Mesenchymal stem cell (in vitro differentiated cells and primary cell): ENCODE data around the gene FNTB.

Source experiments
- DNase-seq: peaks from one replicate; pipeline ENCODE4 v3.0.0-alpha.2; 2013
- H2AFZ ChIP-seq: one replicate; pipeline ENCODE4 v1.6.1; 2013; ENCODE audit warnings: low read depth, mild to moderate bottlenecking, control low read depth, inconsistent platforms, low read length, moderate library complexity
- H2AK5ac ChIP-seq: 2 replicates; pipeline ENCODE4 v1.6.1; 2013; ENCODE audit warnings: low read length, moderate library complexity, mild to moderate bottlenecking, inconsistent platforms; ENCODE audit not compliant: severe bottlenecking
- H2BK120ac ChIP-seq: one replicate; pipeline ENCODE4 v1.6.1; 2013; ENCODE audit warnings: low read depth, mild to moderate bottlenecking, inconsistent platforms, low read length, moderate library complexity
- H2BK12ac ChIP-seq, 2 experiments: one replicate each; pipeline ENCODE4 v1.6.1; 2013; ENCODE audit warnings: inconsistent platforms in 2 of 2, low read length in 2 of 2, mild to moderate bottlenecking in 2 of 2, moderate library complexity in 2 of 2, control low read depth in 1 of 2
- H2BK15ac ChIP-seq: one replicate; pipeline ENCODE4 v1.6.1; 2013; ENCODE audit warnings: mild to moderate bottlenecking, low read depth, inconsistent platforms; ENCODE audit not compliant: poor library complexity, severe bottlenecking
- H2BK5ac ChIP-seq: 2 replicates; pipeline ENCODE4 v1.6.1; 2013; ENCODE audit warnings: low read depth, mild to moderate bottlenecking, low read length, control low read depth, inconsistent platforms; ENCODE audit not compliant: poor library complexity, severe bottlenecking
- H3K14ac ChIP-seq, 2 experiments: one replicate each; pipeline ENCODE4 v1.6.1; 2013; ENCODE audit warnings: inconsistent platforms in 2 of 2, low read length in 2 of 2, control low read depth in 1 of 2, mild to moderate bottlenecking in 1 of 2, moderate library complexity in 1 of 2
- H3K18ac ChIP-seq, 2 experiments: one replicate each; pipeline ENCODE4 v1.6.1; 2013; ENCODE audit warnings: inconsistent platforms in 2 of 2, low read length in 2 of 2, control low read depth in 1 of 2, low read depth in 1 of 2, mild to moderate bottlenecking in 1 of 2
- H3K23ac ChIP-seq, 2 experiments: one replicate each; pipeline ENCODE4 v1.6.1; 2013; ENCODE audit warnings: inconsistent platforms in 2 of 2, low read length in 2 of 2, mild to moderate bottlenecking in 2 of 2, moderate library complexity in 2 of 2, control low read depth in 1 of 2
- H3K27ac ChIP-seq: 2 replicates; pipeline ENCODE4 v1.5.1; 2013; ENCODE audit warnings: mild to moderate bottlenecking, moderate library complexity, low read length, control low read depth, inconsistent platforms; ENCODE audit not compliant: poor library complexity, severe bottlenecking
- H3K27me3 ChIP-seq, 2 experiments: 2 replicates each; pipeline versions ENCODE4 v1.6.1 to v1.7.0; 2013; ENCODE audit warnings: low read length in 2 of 2, mild to moderate bottlenecking in 2 of 2, moderate library complexity in 2 of 2, control low read depth in 1 of 2, inconsistent platforms in 1 of 2; ENCODE audit not compliant: control insufficient read depth in 1 of 2, insufficient read depth in 1 of 2
- H3K36me3 ChIP-seq, 2 experiments: 2 replicates each; pipeline versions ENCODE4 v1.6.1 to v1.7.0; 2013; ENCODE audit warnings: low read length in 2 of 2, control low read depth in 1 of 2, inconsistent platforms in 1 of 2, low read depth in 1 of 2, mild to moderate bottlenecking in 1 of 2; ENCODE audit not compliant: insufficient read depth in 2 of 2, control insufficient read depth in 1 of 2
- H3K4ac ChIP-seq, 2 experiments: one replicate each; pipeline ENCODE4 v1.6.1; 2013; ENCODE audit warnings: inconsistent platforms in 2 of 2, low read length in 2 of 2, mild to moderate bottlenecking in 2 of 2, moderate library complexity in 2 of 2, control low read depth in 1 of 2, low read depth in 1 of 2
- H3K4me1 ChIP-seq: 2 replicates; pipeline ENCODE4 v1.6.1; 2013; ENCODE audit warnings: low read depth, low read length, control low read depth; ENCODE audit not compliant: control insufficient read depth, insufficient read depth
- H3K4me2 ChIP-seq: 2 replicates; pipeline ENCODE4 v1.6.1; 2013; ENCODE audit warnings: low read length, mild to moderate bottlenecking, inconsistent platforms; ENCODE audit not compliant: poor library complexity, severe bottlenecking
- H3K4me3 ChIP-seq, 2 experiments: 2 replicates each; pipeline versions ENCODE4 v1.5.1 to v1.7.0; 2013; ENCODE audit warnings: low read length in 2 of 2, mild to moderate bottlenecking in 2 of 2, control low read depth in 1 of 2, low read depth in 1 of 2; ENCODE audit not compliant: insufficient read depth in 1 of 2
- H3K79me1 ChIP-seq: replicated peaks from 2 replicates; pipeline ENCODE4 v1.6.1; 2013; ENCODE audit warnings: mild to moderate bottlenecking, control low read depth, low read length, inconsistent platforms; ENCODE audit not compliant: poor library complexity, severe bottlenecking
- H3K9ac ChIP-seq: 2 replicates; pipeline ENCODE4 v1.7.0; 2013; ENCODE audit warnings: mild to moderate bottlenecking, low read length, moderate library complexity
- H3K9me3 ChIP-seq: 2 replicates; pipeline ENCODE4 v1.7.0; 2013; ENCODE audit warnings: mild to moderate bottlenecking, low read length; ENCODE audit not compliant: control insufficient read depth
- H4K8ac ChIP-seq: one replicate; pipeline ENCODE4 v1.6.1; 2013; ENCODE audit warnings: inconsistent platforms, mild to moderate bottlenecking, low read length, moderate library complexity
- H4K91ac ChIP-seq: one replicate; pipeline ENCODE4 v1.6.1; 2013; ENCODE audit warnings: mild to moderate bottlenecking, low read length, inconsistent platforms
- WGBS: methylation state at CpG from one replicate; pipeline ENCODE4 v1.1.7; 2013; ENCODE audit warnings: mixed read lengths; 5-methylcytosine and 5-hydroxymethylcytosine counted together

Gene FNTB

DNA sequence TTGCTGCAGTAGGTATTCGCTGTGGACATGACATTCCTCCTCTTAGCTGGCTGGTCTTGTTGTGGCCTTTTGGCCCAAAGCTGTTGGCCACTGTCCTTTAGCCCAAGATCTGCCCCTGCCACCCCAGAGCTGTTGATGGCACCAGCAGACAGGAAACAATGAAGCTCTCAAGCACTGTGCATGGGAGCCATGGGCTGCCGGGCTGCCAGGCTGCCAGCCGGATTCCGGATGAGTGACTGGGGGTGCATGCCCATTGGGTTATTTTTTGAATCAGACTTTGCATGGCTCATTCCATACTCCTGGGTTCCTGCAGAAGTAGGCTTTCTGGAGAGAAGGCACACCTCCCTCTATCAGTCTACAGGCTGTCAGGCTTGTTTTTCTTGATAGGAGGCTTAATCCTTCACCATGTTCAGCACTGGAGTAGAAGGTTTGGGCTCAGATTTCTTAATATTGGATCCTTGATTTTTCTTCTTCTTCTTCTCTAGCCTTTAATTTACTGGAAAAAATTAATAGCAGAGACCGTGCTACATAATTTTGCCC lies 83.2 kb downstream of the FNTB start:
- Histone ChIP-seq H3K18ac (no peak overlapping the region), H4K91ac (no peak overlapping the region), H3K27me3 (no peaks in the 10 kb centered on the region), H2AK5ac (no peak overlapping the region), H3K4me3 (no peak overlapping the region), H2AFZ (no peak overlapping the region), H2BK12ac (no peak overlapping the region), H3K4ac (no peak overlapping the region), H2BK5ac (no peak overlapping the region), H3K79me1 (peaks cover 26% of the 10 kb centered on the region), H3K4me1 (peaks cover 5% of the 10 kb centered on the region), H3K36me3 (peaks cover 47 to 88% of the 10 kb centered on the region in 2 experiments), H3K23ac (no peak overlapping the region), H3K9me3 (no peaks in the 10 kb centered on the region), H2BK120ac (no peak overlapping the region), H3K9ac (no peak overlapping the region), H3K4me2 (no peak overlapping the region), H3K27ac (no peak overlapping the region), H2BK15ac (no peak overlapping the region), H3K14ac (no peak overlapping the region), H4K8ac (no peak overlapping the region)
- WGBS = 97% methylated on average over 5 of the region's 5 CpGs
- DNase-seq = no peak

DNA sequence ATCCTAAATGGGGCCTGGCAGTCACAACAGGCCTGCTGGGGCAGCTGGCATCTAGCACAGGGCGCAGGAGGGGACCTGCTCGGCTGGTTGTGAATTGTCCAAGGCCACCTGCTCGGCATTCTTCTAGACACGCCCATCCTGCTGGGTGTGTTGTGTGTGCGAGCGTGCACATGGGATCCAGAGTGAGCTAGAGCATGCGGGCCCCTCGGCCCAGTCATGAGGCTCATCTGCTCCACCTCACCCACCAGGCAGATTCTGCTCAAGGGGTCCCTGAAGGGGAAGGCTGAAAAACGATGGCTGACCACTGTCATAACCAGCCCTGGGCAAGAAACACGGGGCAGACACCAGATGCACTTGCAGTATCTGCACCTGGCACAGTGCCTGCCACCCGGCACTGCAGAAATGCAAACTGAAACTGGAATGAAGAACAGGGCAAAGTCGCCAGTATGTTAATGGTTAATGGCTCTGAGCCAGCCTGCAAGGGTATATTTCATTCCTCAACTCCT lies 83.8 kb downstream of the FNTB start:
- Histone ChIP-seq H3K79me1 (peaks cover 25% of the 10 kb centered on the region), H4K8ac (no peak overlapping the region), H3K4me2 (no peak overlapping the region), H3K23ac (no peak overlapping the region), H3K4ac (no peak overlapping the region), H2BK12ac (no peak overlapping the region), H3K9me3 (no peaks in the 10 kb centered on the region), H3K27me3 (no peaks in the 10 kb centered on the region), H3K36me3 (peaks cover 43 to 88% of the 10 kb centered on the region in 2 experiments), H3K27ac (no peak overlapping the region), H4K91ac (no peak overlapping the region), H2BK15ac (no peak overlapping the region), H2BK5ac (no peak overlapping the region), H2AFZ (no peak overlapping the region), H3K14ac (no peak overlapping the region), H2AK5ac (no peak overlapping the region), H3K4me3 (peak overlapping the region in 1 of 2 experiments; percentile 2), H3K9ac (no peak overlapping the region), H3K18ac (no peak overlapping the region), H2BK120ac (no peak overlapping the region), H3K4me1 (peaks cover 5% of the 10 kb centered on the region)
- DNase-seq = no peak
- WGBS = 97% methylated on average over 12 of the region's 12 CpGs

DNA sequence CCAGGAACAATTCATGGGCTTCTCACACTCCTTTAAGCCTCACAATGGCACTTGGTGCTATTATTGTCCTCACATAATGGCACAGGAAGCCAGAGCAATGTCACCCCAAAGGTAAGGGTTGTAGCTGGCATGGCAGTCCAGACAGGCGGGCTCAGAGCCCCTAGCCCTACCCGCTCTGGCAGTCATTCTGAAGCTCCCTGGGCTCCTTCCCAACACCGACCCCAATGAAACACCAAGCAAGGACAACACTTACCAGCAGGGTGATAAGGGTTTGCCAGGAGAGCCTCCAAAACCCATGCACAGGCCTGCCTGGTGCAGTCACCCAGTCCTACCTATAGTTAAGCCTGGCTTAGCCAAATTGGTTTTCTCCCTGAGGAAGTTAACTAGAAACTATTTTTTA lies 84.8 kb downstream of the FNTB start:
- Histone ChIP-seq H3K4ac (no peak overlapping the region), H3K79me1 (peaks cover 28% of the 10 kb centered on the region), H3K18ac (no peak overlapping the region), H3K23ac (no peak overlapping the region), H3K4me2 (no peak overlapping the region), H2BK15ac (no peak overlapping the region), H3K36me3 (peaks cover 45 to 88% of the 10 kb centered on the region in 2 experiments), H2AK5ac (no peak overlapping the region), H3K27ac (no peak overlapping the region), H2AFZ (no peak overlapping the region), H2BK120ac (no peak overlapping the region), H3K9me3 (no peaks in the 10 kb centered on the region), H3K4me3 (no peak overlapping the region), H2BK5ac (no peak overlapping the region), H4K8ac (no peak overlapping the region), H3K9ac (no peak overlapping the region), H4K91ac (no peak overlapping the region), H3K27me3 (no peaks in the 10 kb centered on the region), H2BK12ac (no peak overlapping the region), H3K4me1 (peaks cover 5% of the 10 kb centered on the region), H3K14ac (no peak overlapping the region)
- 94% methylated on average over 3 of the region's 3 CpGs for WGBS
- DNase-seq = no peak

DNA sequence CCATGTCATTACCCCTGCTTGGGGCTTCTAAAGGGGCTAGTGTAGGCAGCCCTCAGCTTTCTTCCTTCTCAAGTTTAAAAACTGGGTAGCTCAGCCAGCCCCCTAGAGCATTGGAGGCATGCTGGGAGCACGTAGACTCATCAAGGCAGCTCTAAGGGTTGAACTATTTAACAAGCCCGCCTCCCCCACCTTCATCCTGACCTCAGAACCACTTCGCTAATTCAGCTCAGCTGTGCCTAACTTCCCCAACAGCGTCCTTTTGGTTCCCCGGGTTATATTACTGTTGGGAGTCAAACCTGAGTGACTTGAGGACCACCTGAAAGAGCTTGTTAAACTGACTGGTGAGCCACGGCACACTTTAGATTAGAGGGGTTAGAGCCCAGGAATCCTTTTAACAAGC lies 85.6 kb downstream of the FNTB start:
- no peak overlapping the region for H2BK15ac ChIP-seq
- H3K14ac ChIP-seq = no peak overlapping the region
- H3K4me2 ChIP-seq = no peak overlapping the region
- no peak overlapping the region for H2AK5ac ChIP-seq
- H2AFZ ChIP-seq = no peak overlapping the region
- no peak overlapping the region for H3K9ac ChIP-seq
- no peak overlapping the region for H2BK120ac ChIP-seq
- peaks cover 5% of the 10 kb centered on the region for H3K4me1 ChIP-seq
- H3K23ac ChIP-seq = no peak overlapping the region
- H3K4ac ChIP-seq = no peak overlapping the region
- no peak for DNase-seq
- H3K79me1 ChIP-seq = peaks cover 31% of the 10 kb centered on the region
- 92% methylated on average over 6 of the region's 6 CpGs for WGBS
- H4K91ac ChIP-seq = no peak overlapping the region
- H2BK12ac ChIP-seq = no peak overlapping the region
- H3K9me3 ChIP-seq = no peaks in the 10 kb centered on the region
- H2BK5ac ChIP-seq = no peak overlapping the region
- no peak overlapping the region for H3K4me3 ChIP-seq
- H4K8ac ChIP-seq = no peak overlapping the region
- no peaks in the 10 kb centered on the region for H3K27me3 ChIP-seq
- no peak overlapping the region for H3K18ac ChIP-seq
- H3K27ac ChIP-seq = no peak overlapping the region
- peaks cover 52 to 90% of the 10 kb centered on the region in 2 experiments for H3K36me3 ChIP-seq
